ENCODE data around the gene FARSB.

Gene FARSB

GRCh38 chr2:222572751-222573174 lies 83.1 kb downstream of the FARSB start:
- no peak overlapping the region for H3K4me3 ChIP-seq (ENCODE audit: low read depth, low read length)
- TF ChIP-seq CTCF (conservative IDR thresholded peaks at IDR 0.05; ENCODE audit: low read depth, low read length): no peak
- peak; percentile 80 for DNase-seq (ENCODE audit: low read depth)

GRCh38 chr2:222572264-222572721 lies 83.6 kb downstream of the FARSB start:
- H3K4me3 ChIP-seq (ENCODE audit: low read depth, low read length): no peak overlapping the region
- TF ChIP-seq CTCF (conservative IDR thresholded peaks at IDR 0.05; ENCODE audit: low read depth, low read length): no peak
- no peak for DNase-seq (ENCODE audit: low read depth)

- no peak overlapping the region for H3K4me3 ChIP-seq (ENCODE audit: low read depth, low read length)
- DNase-seq (ENCODE audit: low read depth): peak; percentile 19
- no peak for TF ChIP-seq CTCF (conservative IDR thresholded peaks at IDR 0.05; ENCODE audit: low read depth, low read length)
Measured at GRCh38 chr2:222569826-222570225, 86.1 kb downstream of the FARSB start.

- H3K4me3 ChIP-seq (ENCODE audit: low read depth, low read length): no peak overlapping the region
- DNase-seq (ENCODE audit: low read depth): peak; percentile 92
- no peak for TF ChIP-seq CTCF (conservative IDR thresholded peaks at IDR 0.05; ENCODE audit: low read depth, low read length)
Measured at GRCh38 chr2:222568865-222569264, 87.0 kb downstream of the FARSB start.

- H3K4me3 ChIP-seq (ENCODE audit: low read depth, low read length): no peak overlapping the region
- DNase-seq (ENCODE audit: low read depth): no peak
- TF ChIP-seq CTCF (conservative IDR thresholded peaks at IDR 0.05; ENCODE audit: low read depth, low read length): no peak
Measured at GRCh38 chr2:222566229-222566628, 89.7 kb downstream of the FARSB start.

- TF ChIP-seq CTCF (conservative IDR thresholded peaks at IDR 0.05; ENCODE audit: low read depth, low read length): no peak
- no peak overlapping the region for H3K4me3 ChIP-seq (ENCODE audit: low read depth, low read length)
- DNase-seq (ENCODE audit: low read depth): no peak
Measured at GRCh38 chr2:222563936-222564335, 92.0 kb downstream of the FARSB start.

- TF ChIP-seq CTCF (conservative IDR thresholded peaks at IDR 0.05; ENCODE audit: low read depth, low read length): no peak
- DNase-seq (ENCODE audit: low read depth): no peak
Measured at GRCh38 chr2:222563106-222563718, 92.7 kb downstream of the FARSB start.

More at GRCh38 chr2:222563106-222563718, 92.7 kb downstream of the FARSB start:
- no peak overlapping the region for H3K4me3 ChIP-seq (ENCODE audit: low read depth, low read length)

Data from choroid plexus epithelial cell (primary cell).